Measurements from ENCODE around the gene FADS2. TPM values are rescaled to one million over a fixed set of nuclear protein-coding genes. Genes with fewer than 3 reads are reported as not detected.
A peak's percentile ranks its signal among the peaks of the same experiment; 100 is the strongest.

The FADS2 gene
- total RNA-seq, 1 donor from 2014 or later: 175 TPM

- DNase-seq (ENCODE audit: low read depth): no peak
Observed at GRCh38 chr11:61820174-61820573, 7.9 kb upstream of the FADS2 start.

GRCh38 chr11:61826930-61827570 is 1.1 kb upstream of the FADS2 start:
- DNase-seq (ENCODE audit: low read depth): no peak

GRCh38 chr11:61828379-61828628 is 204 bp downstream of the FADS2 start:
- no peak for DNase-seq (ENCODE audit: low read depth)

GRCh38 chr11:61828629-61829407 is 718 bp downstream of the FADS2 start:
- peak; percentile 25 for DNase-seq (ENCODE audit: low read depth)

- no peak for DNase-seq (ENCODE audit: low read depth)
Observed at GRCh38 chr11:61829806-61830205, 1.7 kb downstream of the FADS2 start.

- no peak for DNase-seq (ENCODE audit: low read depth)
Observed at GRCh38 chr11:61830237-61831105, 2.4 kb downstream of the FADS2 start.

- no peak for DNase-seq (ENCODE audit: low read depth)
Observed at GRCh38 chr11:61832207-61832606, 4.1 kb downstream of the FADS2 start.

GRCh38 chr11:61832754-61833153 is 4.7 kb downstream of the FADS2 start:
- no peak for DNase-seq (ENCODE audit: low read depth)

GRCh38 chr11:61833471-61833870 is 5.4 kb downstream of the FADS2 start:
- no peak for DNase-seq (ENCODE audit: low read depth)

GRCh38 chr11:61833926-61834277 is 5.8 kb downstream of the FADS2 start:
- DNase-seq (ENCODE audit: low read depth): no peak

- peak; percentile 55 for DNase-seq (ENCODE audit: low read depth)
Observed at GRCh38 chr11:61834278-61835048, 6.4 kb downstream of the FADS2 start.

- DNase-seq (ENCODE audit: low read depth): no peak
Observed at GRCh38 chr11:61836193-61836592, 8.1 kb downstream of the FADS2 start.

- no peak for DNase-seq (ENCODE audit: low read depth)
Observed at GRCh38 chr11:61837411-61838005, 9.4 kb downstream of the FADS2 start.

GRCh38 chr11:61838501-61838900 is 10.4 kb downstream of the FADS2 start:
- DNase-seq (ENCODE audit: low read depth): no peak

GRCh38 chr11:61838921-61839320 is 10.8 kb downstream of the FADS2 start:
- DNase-seq (ENCODE audit: low read depth): no peak

GRCh38 chr11:61839742-61840141 is 11.6 kb downstream of the FADS2 start:
- no peak for DNase-seq (ENCODE audit: low read depth)

- no peak for DNase-seq (ENCODE audit: low read depth)
Observed at GRCh38 chr11:61840371-61840770, 12.3 kb downstream of the FADS2 start.

- no peak for DNase-seq (ENCODE audit: low read depth)
Observed at GRCh38 chr11:61841636-61842527, 13.8 kb downstream of the FADS2 start.

GRCh38 chr11:61842528-61842820 is 14.4 kb downstream of the FADS2 start:
- no peak for DNase-seq (ENCODE audit: low read depth)

GRCh38 chr11:61844909-61845565 is 16.9 kb downstream of the FADS2 start:
- no peak for DNase-seq (ENCODE audit: low read depth)
